GM18867 (cell line): ENCODE measurements around the gene NPY1R.

Experiments used
- ATAC-seq: cut with Tn5 transposase; IDR thresholded peaks from one replicate; pipeline ENCODE4 v1.9.1; 2021; ENCODE audit warnings: mild to moderate bottlenecking, moderate library complexity; ENCODE audit not compliant: unreplicated experiment

Gene NPY1R

DNA sequence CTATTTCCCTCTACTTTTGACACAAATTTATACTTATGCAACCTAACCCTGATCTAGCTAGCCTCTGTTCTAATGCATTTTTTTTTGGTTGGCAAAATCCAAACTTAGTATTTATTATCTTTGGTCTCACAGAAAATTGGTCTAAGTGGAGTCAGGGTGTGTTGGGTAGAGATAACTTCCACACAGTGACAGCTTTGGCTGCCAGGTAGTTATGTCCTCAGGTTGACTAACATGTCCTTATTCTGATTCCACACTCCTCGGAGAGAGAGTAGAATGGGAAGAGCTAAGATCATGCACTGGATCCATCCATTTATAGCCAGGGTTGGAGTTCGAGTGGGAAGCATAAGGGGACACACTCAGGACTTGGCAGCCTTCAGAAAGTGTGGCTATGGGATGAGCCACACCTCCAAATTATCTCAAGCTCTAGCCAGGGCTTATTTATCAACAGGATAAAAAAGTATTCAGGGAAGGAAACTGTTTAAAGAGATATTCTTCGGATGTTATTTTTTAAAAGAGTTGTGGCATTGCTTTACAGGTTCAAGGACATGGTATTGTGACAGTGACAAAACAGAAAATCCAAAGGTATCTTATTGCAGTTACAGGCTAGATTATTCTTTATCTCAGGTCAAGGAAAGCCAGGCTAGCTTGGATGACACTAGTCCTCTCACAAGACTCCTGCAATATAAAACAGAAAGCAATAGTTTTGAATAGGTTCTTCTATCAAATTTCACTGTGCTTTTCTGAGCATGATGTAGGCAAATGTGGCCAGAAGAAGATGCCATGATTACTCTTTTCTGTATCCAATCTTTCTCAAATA is 51.5 kb downstream of the NPY1R start:
- no peak for ATAC-seq

GRCh38 chr4:163279713-163280112 is 52.7 kb downstream of the NPY1R start:
- no peak for ATAC-seq

DNA sequence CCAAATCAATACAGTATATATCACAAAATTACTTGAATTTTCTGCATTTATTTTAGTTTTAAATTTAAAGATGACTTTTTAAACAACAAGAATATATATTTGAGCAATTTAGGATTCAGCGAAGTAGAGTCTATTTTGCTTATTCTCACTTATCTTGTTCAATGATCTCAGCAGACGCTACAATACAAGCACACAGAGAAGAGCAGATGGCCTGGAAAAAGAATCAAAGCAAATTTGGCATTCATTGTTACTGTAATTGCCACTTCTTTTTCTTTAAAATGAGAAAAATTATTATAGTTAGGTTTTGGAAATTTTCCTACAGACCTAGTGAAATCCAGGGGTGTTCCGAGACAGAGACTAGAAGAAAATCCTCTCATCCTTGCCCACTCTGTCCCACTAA is 57.5 kb downstream of the NPY1R start:
- ATAC-seq, result no peak
